Fibroblast of gingiva (primary cell): ENCODE results near the gene SLC25A26.

ENCODE experiments used
- DNase-seq: peaks from one replicate; pipeline ENCODE4 v3.0.0-alpha.2; 2011; ENCODE audit warnings: low read depth

The SLC25A26 gene

DNA sequence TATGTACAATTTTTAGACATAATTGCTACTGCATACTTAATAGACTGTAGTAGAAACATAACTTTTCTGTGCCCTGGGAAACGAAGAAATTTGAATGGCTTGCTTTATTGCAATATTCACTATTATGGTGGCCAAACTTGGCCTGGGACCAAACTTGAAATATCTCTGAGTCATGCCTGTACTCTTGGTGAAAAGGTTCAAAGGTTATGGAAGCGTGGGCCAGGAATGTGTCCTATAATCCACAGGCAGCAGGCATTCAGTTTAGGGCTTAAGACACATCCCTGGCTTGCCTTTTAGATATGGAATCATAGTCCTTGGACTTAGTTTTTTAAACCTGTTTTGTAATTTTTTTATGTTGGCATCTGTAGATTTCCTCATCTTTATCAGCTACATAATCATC lies 155.8 kb downstream of the SLC25A26 start:
- peak; percentile 76 for DNase-seq

DNA sequence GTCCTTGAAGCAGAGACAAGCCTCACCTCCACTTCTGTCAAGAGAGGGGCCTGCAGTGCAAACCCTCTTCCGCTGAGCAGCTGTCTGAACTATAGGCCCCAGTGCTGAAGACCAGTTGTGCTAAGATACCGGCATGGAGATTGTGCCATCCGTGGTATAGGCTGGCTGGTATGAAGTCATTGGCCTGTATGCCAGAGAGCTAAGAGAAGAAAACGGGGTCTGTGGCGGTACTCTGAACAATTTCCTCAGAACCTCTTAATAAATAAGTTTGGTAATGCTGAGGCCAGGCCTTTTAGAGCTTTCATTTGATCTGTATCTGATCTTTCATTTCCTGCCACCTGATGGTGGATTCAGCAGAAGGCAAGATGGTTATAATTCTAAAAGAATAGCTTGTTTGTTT lies 157.0 kb downstream of the SLC25A26 start:
- no peak for DNase-seq

DNA sequence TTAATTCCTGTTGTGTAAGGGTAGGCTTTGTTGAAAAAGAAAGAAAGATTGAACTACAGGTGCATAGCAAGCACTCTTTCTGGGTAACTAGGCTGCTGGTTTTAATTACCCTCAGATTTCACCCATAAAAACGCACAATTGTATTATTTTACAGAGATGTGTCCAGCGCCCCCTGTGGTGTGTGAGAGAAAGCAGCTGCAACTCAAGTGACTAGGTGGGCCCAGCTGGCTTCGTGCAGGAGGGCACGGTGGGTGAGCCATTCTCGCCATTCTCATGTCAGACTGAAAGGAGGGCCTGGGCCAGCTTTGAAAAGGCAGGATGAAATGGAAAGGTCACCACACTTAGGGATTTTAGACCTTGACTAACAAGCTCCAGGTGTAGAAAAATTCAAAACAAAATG lies 157.5 kb downstream of the SLC25A26 start:
- DNase-seq = no peak

DNA sequence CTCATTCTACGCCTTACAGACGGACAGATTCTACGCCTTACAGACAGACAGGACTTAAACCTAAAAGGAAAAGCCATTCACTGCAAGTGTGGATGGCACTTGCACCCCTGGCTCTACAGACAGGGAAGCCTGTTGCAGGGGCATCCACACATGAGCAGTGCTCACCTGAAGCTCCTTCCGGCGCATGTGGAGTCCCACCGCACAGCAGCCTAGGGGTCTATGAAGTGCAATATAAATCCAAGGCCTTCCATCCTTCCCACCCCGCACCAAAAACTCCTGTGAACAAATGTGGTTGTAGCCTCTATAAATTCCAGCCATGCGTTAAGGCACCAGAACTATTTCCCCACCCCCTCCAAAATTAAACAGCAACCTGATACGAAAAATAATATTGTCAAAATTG lies 158.8 kb downstream of the SLC25A26 start:
- no peak for DNase-seq

DNA sequence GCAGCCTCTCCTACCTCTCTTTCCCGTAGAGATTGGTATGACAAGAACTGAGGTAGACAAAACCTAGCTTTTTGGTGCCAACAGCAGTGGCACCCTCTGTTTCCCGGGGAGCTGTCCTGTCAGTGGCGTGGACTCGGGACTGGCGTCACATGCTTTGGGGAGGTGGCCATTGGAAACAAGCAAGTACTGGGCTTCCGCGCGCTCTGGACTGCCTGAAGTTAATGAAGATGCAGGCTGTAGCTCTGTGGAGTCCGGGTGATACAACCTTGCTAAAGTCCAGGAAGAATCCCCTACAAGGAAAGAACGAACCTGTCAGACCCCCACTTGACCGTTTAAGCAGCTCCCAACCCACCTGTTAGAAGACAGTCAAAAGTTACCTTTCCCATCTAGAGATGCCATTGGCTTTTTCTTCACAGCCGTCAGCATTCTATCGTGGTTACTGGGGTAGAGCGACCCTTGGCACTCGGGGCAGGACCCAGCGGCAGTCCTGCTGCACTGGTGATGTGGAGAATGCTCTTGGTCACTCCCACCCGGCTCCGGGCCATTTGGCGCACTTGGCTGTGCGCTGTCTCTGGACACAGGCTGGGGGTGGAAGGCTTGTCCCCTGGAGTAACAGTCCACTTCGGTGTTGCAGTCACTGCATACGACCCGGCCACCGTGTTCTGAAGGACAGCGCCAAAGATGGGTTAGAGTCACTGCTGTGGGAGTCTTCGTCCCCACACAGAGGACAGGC lies 159.6 kb downstream of the SLC25A26 start:
- DNase-seq = no peak

DNA sequence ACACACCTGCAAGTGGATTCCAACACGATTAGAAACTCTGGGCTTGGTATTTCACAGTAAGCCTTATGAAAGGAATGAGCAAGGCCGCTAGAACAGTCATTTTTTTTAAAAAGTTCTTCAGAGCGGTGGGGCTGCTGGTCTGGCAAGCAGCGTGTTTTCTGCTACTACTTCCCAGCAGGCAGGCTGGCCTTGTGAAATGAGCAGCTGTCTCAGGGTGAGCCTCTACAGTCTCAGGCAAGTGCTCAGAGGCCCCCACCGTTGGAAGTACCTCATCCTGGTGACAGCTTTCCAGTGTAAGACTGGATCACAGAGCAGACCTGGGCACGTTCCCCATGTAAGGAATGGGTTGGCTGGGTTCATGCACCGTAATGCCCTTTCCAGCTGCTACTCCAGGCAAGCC lies 160.8 kb downstream of the SLC25A26 start:
- no peak for DNase-seq

DNA sequence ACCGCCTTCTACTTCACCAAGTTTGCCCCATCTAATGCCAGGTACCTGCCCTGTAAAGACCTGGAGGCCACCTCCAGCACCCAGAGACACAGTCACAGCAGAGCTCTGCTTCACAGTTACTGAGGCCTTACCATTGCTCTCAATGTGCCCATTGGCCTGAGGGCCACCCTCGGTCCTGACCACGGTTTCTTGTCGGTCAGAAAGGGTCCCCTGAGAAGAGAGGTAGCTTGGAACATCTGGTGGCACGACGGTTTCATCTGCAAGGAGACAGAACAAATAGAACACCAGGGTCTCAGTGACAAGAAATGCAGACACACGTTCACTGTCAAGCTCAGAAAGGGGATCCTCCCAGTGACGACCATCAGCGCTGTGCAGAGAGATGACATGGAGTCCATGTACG lies 161.3 kb downstream of the SLC25A26 start:
- DNase-seq = no peak

DNA sequence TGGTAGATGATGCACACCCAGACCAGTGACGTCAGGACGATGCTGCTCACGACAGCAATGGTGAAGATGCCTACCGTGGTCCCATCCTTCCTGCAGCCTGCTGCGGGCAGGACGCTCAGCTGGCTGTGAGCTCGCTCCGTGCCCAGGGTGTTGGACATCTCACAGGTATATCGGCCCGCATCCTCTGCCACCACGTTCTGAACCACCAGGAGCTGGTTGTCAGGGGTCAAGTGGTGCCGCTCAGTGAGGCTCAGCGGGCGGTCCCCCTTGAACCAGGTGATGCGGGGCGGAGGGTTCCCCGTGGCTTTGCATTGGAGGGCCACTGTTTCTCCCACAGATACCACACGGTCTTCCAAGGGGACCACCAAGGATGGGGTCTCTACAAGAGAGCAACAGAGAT lies 162.2 kb downstream of the SLC25A26 start:
- DNase-seq = no peak

DNA sequence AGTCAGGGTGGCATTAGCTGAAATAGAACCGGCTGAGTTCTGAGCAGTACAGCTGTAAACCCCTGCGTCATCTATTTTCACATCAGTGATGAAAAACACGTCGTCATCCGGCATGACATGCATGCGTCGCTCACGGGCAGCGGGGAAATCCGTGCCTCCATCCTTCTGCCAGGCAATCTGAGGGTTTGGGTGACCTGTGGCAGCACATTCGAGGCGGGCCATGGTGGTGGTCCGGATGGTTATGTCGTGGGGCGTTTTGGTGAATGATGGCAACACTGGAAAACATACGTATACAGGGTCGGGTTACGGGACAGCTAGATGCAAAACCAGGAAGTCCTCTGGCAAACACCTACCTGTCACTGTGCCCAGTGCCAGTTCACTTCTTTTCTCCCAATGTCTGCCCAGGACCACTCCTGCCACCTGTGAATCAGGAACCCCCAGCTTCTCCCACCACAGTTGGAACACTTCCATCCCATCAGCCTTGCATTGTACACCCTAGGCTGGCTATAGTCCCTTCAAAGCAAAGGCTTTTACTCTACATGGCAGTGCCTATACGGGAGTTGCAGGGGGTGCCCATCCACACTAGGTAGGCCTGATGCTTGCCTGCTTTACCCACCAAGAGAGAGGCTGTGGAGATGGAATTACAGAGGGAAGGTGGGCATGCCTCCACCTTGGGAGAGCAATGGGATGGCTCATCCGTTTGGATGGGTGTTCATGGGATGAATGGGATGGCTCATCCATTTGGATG lies 163.4 kb downstream of the SLC25A26 start:
- no peak for DNase-seq

DNA sequence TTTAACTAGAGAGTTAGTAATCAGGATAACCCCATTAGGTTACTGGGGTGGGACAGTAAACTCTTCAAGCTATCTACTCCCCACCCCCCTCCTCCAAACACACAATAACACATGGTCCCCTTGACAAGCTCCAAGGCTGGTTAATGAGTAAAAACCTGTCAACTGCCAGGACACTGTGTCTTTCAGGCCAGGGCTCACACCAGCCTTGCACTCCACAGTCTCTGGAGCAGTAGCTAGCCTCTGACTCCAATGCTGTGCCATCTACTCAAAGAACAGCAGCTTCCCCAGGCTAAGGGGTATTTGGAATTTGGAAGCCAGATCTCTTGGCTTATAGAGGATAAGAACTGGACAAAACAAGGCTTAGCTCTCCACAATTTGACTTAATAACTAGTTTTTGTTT lies 164.3 kb downstream of the SLC25A26 start:
- DNase-seq = no peak

DNA sequence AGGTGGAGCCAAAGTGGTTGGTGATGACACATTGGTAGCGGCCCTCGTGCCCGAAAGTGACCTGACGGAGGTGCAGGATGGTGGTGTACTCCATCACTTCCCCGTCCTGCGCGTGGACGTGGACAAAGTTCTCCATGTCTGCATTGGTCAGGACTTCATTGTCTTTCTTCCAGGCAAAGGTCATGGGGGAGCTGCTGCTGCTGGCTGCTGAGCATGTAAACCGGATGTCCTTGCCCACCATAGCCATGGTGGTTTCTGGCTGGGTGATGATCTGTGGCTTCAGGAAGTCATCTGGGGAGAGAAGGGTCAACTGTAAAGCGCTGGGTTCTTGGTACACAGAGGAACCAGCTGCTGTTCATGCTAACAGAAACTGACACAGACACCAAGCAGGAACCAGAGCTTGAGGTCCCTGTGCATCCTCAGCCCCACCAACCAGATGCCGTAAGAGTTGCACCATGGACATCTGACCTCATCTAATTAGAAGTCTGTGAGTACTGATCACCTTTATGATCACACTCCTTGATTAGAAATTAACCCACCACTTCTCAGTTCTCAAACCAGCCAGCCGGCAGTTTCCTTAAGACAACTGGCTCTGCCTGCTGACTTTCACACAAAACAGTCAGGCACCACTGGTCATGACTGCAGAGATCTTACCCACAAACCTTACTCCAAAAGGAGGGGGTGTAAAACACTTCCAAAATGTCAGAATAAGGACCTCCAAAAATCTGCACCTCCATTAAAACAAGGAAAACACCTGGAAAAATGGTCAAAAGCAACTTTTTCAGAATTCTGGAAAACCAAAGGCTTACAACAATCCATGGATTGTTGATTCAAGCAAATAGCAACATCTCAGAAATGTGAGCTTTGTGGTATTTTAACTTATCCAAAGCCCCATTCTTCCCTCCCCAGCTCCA lies 165.5 kb downstream of the SLC25A26 start:
- no peak for DNase-seq

DNA sequence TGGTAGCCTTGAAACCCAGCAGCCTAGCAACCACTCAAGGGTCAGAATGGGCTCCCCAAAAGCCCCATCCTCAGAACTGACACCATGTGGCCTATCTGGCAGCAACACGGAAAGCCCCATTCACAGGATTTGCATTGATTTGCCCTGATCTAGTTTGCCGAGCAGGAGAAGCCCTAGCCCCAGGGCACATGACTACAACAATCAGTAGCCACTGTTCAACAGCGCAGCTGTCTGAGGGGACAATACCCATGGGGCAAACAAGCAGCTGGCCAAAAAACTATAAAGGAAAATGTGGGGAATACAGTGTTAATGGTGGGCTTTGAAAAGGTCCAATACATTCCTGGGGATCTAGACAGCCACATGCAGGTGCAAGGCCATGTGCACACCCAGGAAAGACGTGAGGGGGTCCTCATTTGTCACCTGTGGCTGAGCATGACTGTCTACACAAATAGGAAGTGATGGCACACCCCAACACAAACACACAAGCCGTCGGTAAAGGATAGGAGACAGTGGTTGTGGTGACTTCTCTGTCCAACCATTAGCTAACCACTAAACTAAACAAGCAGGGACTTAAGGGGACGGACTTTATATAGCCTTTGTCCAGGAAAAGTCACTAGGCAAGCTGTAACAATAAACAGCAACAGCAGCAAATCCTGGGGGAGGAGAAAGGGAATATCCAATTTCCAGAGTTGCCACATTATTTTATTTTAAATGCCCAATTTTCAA lies 166.3 kb downstream of the SLC25A26 start:
- peak; percentile 92 for DNase-seq

DNA sequence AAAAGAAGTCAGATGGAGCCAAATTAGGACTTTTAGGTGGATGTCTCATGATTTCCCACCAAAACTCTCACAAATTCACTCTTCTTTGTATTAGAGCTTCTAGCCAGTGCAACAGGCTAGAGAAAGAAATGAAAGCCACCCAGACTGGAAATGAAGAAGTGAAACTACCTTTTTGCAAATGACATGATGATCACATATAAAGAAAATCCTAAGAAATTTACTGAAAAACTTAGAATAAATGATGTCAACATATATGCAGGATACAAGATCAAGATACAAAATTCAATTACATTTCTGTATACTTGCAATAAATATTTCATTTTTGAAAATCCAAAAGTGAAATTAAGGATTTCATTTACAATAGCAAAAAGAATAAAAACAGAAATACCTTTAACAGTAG lies 169.2 kb downstream of the SLC25A26 start:
- DNase-seq = no peak

DNA sequence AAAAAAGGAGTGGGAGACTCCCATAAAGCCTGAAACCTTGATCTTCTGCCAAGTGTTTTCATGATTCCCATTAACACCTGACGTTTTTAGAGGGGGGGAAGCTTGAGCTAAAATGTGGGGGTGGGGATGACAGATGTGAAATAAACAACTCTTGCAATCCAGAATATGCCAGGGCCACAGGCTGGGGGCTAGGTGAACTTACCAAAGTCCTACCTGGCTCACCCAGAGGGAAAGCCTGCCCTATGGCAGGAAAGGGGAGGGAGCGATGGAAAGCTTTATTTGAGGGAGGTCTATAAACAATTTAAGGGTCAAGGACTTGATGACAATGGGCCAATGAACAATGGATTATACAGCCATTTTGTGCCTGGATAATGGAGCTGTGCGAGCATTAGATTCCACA lies 171.7 kb downstream of the SLC25A26 start:
- no peak for DNase-seq

DNA sequence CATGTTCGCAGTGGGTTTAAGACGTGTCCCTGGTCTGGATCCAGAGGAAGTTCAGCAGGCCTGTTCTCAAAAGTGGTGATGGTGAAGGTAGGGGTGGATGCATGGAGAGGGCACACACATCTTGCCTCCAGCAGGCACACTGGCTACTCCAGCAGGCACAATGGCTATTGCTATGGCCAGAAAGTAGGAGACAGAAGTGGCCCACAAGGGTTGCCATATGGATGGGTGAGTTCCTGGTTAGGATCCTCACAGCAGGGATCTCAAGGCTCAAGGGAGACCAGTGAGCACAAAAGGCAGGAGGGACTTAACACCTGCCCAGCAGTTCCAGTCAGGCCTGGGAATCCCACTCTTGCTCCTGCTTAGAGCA lies 172.1 kb downstream of the SLC25A26 start:
- DNase-seq = no peak

DNA sequence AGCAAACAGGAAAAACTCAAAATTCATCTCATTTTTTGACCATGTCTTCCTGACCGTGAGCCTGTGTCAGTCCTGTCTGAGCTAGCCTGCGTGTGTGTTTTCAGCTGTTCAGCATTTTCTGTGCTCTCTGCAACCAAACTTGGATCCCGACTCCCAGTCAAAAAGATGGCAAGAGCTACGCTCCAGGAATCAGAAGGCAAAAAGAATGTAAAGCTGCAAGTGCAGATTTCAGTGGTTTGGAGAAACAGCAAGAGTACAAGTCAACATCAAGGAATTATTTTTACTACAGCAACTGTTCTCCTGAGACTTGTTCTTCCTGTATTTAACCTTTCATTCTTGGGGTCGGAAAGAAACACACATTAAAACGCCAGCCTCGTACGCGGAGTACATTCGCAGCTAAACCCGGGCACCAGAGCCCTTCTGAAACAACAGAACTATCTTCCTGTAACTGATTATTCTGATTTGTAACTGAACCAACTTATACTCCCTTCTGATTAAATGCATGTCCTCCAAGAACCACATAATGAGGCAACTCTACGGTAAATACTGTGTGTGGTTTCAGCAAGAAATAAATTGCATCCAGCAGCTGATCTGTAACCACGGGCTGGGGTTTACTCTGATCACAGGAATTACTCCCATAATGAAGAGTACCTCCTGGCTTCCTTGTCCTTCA lies 172.7 kb downstream of the SLC25A26 start:
- DNase-seq = peak; percentile 88

DNA sequence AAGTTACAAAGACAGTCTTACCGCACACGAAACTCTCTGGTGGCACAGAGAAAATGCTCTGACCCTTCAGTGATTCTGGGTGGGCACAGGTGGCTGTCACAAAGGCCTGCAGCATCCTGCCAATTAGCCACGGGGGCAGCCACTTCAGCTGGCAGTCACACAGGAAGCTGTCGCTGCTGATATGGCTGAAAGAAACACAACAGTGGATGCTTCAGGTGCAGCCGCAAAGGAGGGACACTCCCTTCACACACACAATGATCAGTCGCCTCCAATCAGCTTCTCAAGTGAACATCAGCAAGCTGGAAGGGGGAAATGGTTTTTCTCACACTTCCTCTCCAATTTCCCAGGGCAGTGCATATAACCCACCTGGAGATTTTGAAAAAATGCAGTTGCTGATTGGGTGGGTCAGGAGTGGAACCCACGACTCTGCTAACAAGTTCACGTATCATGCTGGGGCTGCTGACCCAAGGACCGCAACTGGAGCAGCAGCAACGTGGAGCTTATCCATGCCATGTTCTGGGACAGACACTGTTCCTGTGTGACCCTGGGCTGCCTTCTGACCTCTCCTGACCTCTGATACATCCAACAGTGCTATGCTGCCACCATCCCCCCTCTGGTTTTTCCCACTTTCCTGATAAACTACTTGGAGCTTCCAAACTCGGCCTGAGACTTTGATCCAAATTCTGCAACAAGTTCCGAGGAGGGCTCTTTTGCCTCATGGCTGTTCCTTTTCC lies 173.4 kb downstream of the SLC25A26 start:
- DNase-seq = no peak

DNA sequence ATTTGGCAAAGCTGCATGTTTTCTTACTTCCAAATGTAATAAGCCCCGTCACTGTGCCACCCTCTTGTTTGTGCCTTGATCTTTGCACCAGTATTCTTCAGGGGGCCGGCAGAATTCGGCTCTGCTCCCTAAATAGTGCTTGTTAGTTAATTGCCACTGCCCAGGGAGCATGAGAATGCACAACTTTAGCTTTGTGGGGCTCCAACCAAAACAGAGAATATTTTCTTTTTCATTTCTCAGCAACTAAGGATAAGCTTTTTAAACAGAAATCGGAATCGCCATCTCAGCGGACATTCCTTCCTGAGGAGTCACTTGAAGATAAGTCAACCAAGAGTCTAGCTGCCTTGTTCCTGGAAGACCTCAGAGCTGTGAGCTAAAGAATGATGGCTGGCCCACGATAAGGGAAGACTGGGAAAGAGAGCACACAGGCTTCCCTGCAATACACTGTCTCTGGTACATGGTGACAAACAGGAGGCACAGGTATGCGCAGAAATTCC lies 174.0 kb downstream of the SLC25A26 start:
- no peak for DNase-seq

DNA sequence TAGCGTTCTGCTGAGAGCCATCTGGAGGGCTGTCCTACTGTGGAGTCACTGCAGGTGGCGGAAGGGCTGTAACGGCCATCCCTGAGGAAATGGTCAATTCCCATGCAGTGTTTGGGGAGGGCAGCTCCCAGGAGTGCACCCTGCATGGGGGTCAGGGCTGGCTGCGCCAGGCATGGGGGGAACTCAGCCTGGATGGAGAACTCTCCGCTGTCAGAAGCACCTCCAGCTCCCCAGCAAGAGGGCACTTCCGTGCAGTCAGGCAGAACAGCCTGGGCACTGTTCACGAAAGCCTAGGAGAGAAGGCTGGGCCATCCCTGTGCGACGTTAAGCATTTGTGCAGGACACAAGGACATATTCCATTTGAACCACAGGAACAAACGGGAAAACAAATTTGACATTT lies 174.8 kb downstream of the SLC25A26 start:
- DNase-seq = no peak

DNA sequence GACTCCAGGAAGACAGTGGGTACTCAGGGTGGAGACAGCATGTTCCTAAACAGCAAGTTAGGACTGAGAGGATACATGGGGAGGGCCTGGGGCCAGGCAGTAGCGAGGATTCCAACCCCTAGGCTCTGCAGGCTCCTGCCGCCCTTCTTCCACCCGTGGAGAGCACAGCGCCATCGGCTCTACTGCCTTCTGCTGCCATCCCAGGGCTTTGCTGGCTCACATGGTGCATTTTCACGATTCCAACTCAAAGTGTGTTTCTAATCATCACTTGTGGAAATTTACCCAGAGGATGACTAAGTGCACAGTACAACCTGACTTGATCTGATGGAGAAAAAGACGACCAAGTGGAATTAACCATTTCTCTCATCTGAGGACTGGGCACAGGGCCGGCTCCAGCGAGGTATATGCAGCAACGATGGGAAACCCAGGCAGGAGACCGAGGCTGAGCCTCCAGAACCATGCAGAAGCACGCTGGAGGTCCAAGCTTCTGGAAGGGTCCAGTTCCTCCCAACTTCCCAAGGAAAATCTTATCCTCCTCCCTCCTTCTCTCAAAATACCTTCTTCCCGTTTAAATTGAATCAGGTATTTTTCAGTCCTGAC lies 175.5 kb downstream of the SLC25A26 start:
- DNase-seq = peak; percentile 55
